IMR-90 (cell line): ENCODE measurements around the gene MGAT5B. TPM values are rescaled to one million over a fixed set of nuclear protein-coding genes. Genes with fewer than 3 reads are reported as not detected.

Source experiments
- ATAC-seq: fragments of 200-7000 bp; cut with Tn5 transposase; 2 replicates; pipeline ENCODE4 v1.9.1; 2020; ENCODE audit warnings: low read depth, mild to moderate bottlenecking, moderate library complexity
- BruUV-seq: library from RNA; stranded (reverse); fragments of 400-500 nt; replicated peaks from 2 replicates; lab custom pipeline; 2021; lab: Mats Ljungman, UMichigan
- CTCF ChIA-PET: fragments of 300-600 bp; formaldehyde crosslinking; extraction: SDS; loops from one replicate; lab custom pipeline; 2021; ENCODE audit warnings: antibody characterized with exemption; lab: Yijun Ruan, JAX
- POLR2A ChIA-PET: fragments of 300-600 bp; sonication (Branson Sonifier 250); formaldehyde crosslinking; loops from one replicate; lab custom pipeline; 2022; ENCODE audit warnings: antibody characterized with exemption; ENCODE audit not compliant: unreplicated experiment; lab: Charles Lee
- DNase-seq: peaks from one replicate; pipeline ENCODE4 v3.0.0; 2013
- H2AFZ ChIP-seq: replicated peaks from 2 replicates; pipeline ENCODE3; 2013; ENCODE audit warnings: low read length, mild to moderate bottlenecking; ENCODE audit not compliant: poor library complexity
- H2AK5ac ChIP-seq: 2 replicates; pipeline ENCODE4 v1.6.1; 2013; ENCODE audit warnings: low read depth, low read length, inconsistent platforms
- H2AK9ac ChIP-seq: replicated peaks from 2 replicates; pipeline ENCODE3; 2013; ENCODE audit warnings: mild to moderate bottlenecking, low read depth, low read length, moderate library complexity; ENCODE audit not compliant: poor library complexity
- H2BK120ac ChIP-seq: 2 replicates; pipeline ENCODE4 v1.6.1; 2013; ENCODE audit warnings: low read depth, low read length, inconsistent platforms
- H2BK15ac ChIP-seq: 3 replicates; pipeline ENCODE4 v1.6.1; 2013; ENCODE audit warnings: low read depth, low read length, inconsistent platforms
- H2BK20ac ChIP-seq: 2 replicates; pipeline ENCODE4 v1.6.1; 2013; ENCODE audit warnings: low read depth, mild to moderate bottlenecking, inconsistent platforms, low read length, moderate library complexity
- H2BK5ac ChIP-seq: 2 replicates; pipeline ENCODE4 v1.6.1; 2013; ENCODE audit warnings: mild to moderate bottlenecking, low read depth, low read length, inconsistent platforms; ENCODE audit not compliant: poor library complexity, severe bottlenecking
- H3K14ac ChIP-seq: replicated peaks from 2 replicates; pipeline ENCODE4 v1.6.1; 2013; ENCODE audit warnings: low read depth, low read length, inconsistent platforms
- H3K18ac ChIP-seq: 2 replicates; pipeline ENCODE4 v1.6.1; 2013; ENCODE audit warnings: low read depth, low read length, control low read depth
- H3K23ac ChIP-seq: 2 replicates; pipeline ENCODE4 v1.6.1; 2013; ENCODE audit warnings: low read depth, low read length, inconsistent platforms
- H3K27ac ChIP-seq: 2 replicates; pipeline ENCODE4 v1.5.1; 2013; ENCODE audit warnings: mild to moderate bottlenecking, control low read depth, low read length; ENCODE audit not compliant: insufficient read depth
- H3K27me3 ChIP-seq: 2 replicates; pipeline ENCODE4 v1.6.1; 2013; ENCODE audit warnings: low read length; ENCODE audit not compliant: control insufficient read depth, insufficient read depth
- H3K36me3 ChIP-seq: 2 replicates; pipeline ENCODE4 v1.6.1; 2013; ENCODE audit warnings: low read length, mixed read lengths; ENCODE audit not compliant: control insufficient read depth, insufficient read depth
- H3K4ac ChIP-seq: 2 replicates; pipeline ENCODE4 v1.6.1; 2013; ENCODE audit warnings: low read depth, low read length, inconsistent platforms
- H3K4me1 ChIP-seq: 2 replicates; pipeline ENCODE4 v1.6.1; 2013; ENCODE audit warnings: low read length, mixed read lengths; ENCODE audit not compliant: control insufficient read depth, insufficient read depth
- H3K4me2 ChIP-seq: 2 replicates; pipeline ENCODE4 v1.6.1; 2013; ENCODE audit warnings: low read depth, mild to moderate bottlenecking, control low read depth, low read length, moderate library complexity
- H3K4me3 ChIP-seq: 2 replicates; pipeline ENCODE4 v1.5.1; 2013; ENCODE audit warnings: low read depth, mild to moderate bottlenecking, control low read depth, low read length, moderate library complexity; ENCODE audit not compliant: insufficient read depth
- H3K56ac ChIP-seq: 2 replicates; pipeline ENCODE4 v1.6.1; 2013; ENCODE audit warnings: low read length, inconsistent platforms; ENCODE audit not compliant: insufficient read depth; ENCODE audit errors: extremely low read depth
- H3K79me1 ChIP-seq, 2 experiments: 2 replicates each; pipeline ENCODE4 v1.6.1; 2013; ENCODE audit warnings: low read length in 2 of 2, inconsistent platforms in 1 of 2, low read depth in 1 of 2
- H3K9ac ChIP-seq: 2 replicates; pipeline ENCODE4 v1.6.1; 2013; ENCODE audit warnings: low read depth, low read length, control low read depth
- H3K9me1 ChIP-seq: 2 replicates; pipeline ENCODE4 v1.6.1; 2013; ENCODE audit warnings: low read length, inconsistent platforms; ENCODE audit not compliant: insufficient read depth
- H3K9me3 ChIP-seq: 2 replicates; pipeline ENCODE4 v1.6.1; 2013; ENCODE audit warnings: low read length; ENCODE audit not compliant: control insufficient read depth, insufficient read depth
- H4K20me1 ChIP-seq: 2 replicates; pipeline ENCODE4 v1.6.1; 2013; ENCODE audit warnings: low read length, inconsistent platforms; ENCODE audit not compliant: insufficient read depth
- H4K5ac ChIP-seq: 2 replicates; pipeline ENCODE4 v1.6.1; 2013; ENCODE audit warnings: mild to moderate bottlenecking, low read depth, low read length, control low read depth
- H4K8ac ChIP-seq, 2 experiments: 2 replicates each; pipeline ENCODE4 v1.6.1; 2013; ENCODE audit warnings: low read depth in 2 of 2, low read length in 2 of 2, control low read depth in 1 of 2, inconsistent platforms in 1 of 2
- H4K91ac ChIP-seq: 2 replicates; pipeline ENCODE4 v1.6.1; 2013; ENCODE audit warnings: low read depth, low read length, inconsistent platforms; ENCODE audit not compliant: insufficient read depth
- CHD1 ChIP-seq: IDR thresholded peaks from 2 replicates; pipeline ENCODE4 v1.6.1; 2012; ENCODE audit warnings: low read depth, low read length, improper control_type of control experiment
- CTCF ChIP-seq: conservative IDR thresholded peaks from 2 replicates; pipeline ENCODE4 v1.5.1; 2012; ENCODE audit warnings: mild to moderate bottlenecking, low read depth, low read length, improper control_type of control experiment
- ELK1 ChIP-seq: fragments of 150-350 bp; IDR thresholded peaks from 2 replicates; pipeline ENCODE4 v1.6.1; 2016; ENCODE audit warnings: low read depth, mild to moderate bottlenecking, low read length, moderate library complexity, borderline replicate concordance
- FOS ChIP-seq: fragments of 150-350 bp; IDR thresholded peaks from 2 replicates; pipeline ENCODE4 v1.6.1; 2016; ENCODE audit warnings: low read depth, low read length
- MAFK ChIP-seq: IDR thresholded peaks from 2 replicates; pipeline ENCODE4 v1.6.1; 2012; ENCODE audit warnings: low read depth, low read length, improper control_type of control experiment
- MAZ ChIP-seq: IDR thresholded peaks from 2 replicates; pipeline ENCODE4 v1.6.1; 2012; ENCODE audit warnings: low read depth, mild to moderate bottlenecking, low read length, improper control_type of control experiment, moderate library complexity, borderline replicate concordance
- MXI1 ChIP-seq: IDR thresholded peaks from 2 replicates; pipeline ENCODE4 v1.6.1; 2012; ENCODE audit warnings: low read depth, mild to moderate bottlenecking, low read length, moderate library complexity, borderline replicate concordance
- NFE2L2 ChIP-seq: fragments of 150-350 bp; IDR thresholded peaks from 2 replicates; pipeline ENCODE4 v1.6.1; 2016; ENCODE audit warnings: low read depth, mild to moderate bottlenecking, low read length
- POLR2A ChIP-seq: IDR thresholded peaks from 2 replicates; pipeline ENCODE4 v1.6.1; 2012; ENCODE audit warnings: mild to moderate bottlenecking, low read depth, low read length
- RAD21 ChIP-seq: IDR thresholded peaks from 2 replicates; pipeline ENCODE4 v1.6.1; 2012; ENCODE audit warnings: low read length, improper control_type of control experiment
- RCOR1 ChIP-seq: IDR thresholded peaks from 2 replicates; pipeline ENCODE4 v1.6.1; 2012; ENCODE audit warnings: mild to moderate bottlenecking, low read length, improper control_type of control experiment; ENCODE audit not compliant: insufficient replicate concordance
- RFX5 ChIP-seq: IDR thresholded peaks from 2 replicates; pipeline ENCODE4 v1.8.0; 2012; ENCODE audit warnings: low read depth, mild to moderate bottlenecking, low read length, moderate library complexity
- SMC3 ChIP-seq: fragments of 150-350 bp; IDR thresholded peaks from 2 replicates; pipeline ENCODE4 v1.6.1; 2016; ENCODE audit warnings: low read depth, mild to moderate bottlenecking, antibody characterized with exemption, low read length, moderate library complexity
- WGBS, 2 experiments: methylation state at CpG; one replicate each; pipeline versions ENCODE4 v1.1.5 to v1.1.7; 2013; ENCODE audit warnings: missing lambda C conversion rate in 2 of 2; ENCODE audit not compliant: insufficient read length in 1 of 2; ENCODE audit errors: extremely low coverage in 2 of 2; 5-methylcytosine and 5-hydroxymethylcytosine counted together
- dilution Hi-C: fragments of 300-500 bp; cut with HindIII; formaldehyde crosslinking; loops from one replicate; pipeline ENCODE4 v1.14.3; 2018; ENCODE audit warnings: low sequenced_read_pairs; ENCODE audit not compliant: unreplicated experiment
- in situ Hi-C: fragments of 300-500 bp; cut with MboI; formaldehyde crosslinking; loops from 3 replicates; pipeline ENCODE4 v1.14.3; 2019; ENCODE audit warnings: low sequenced_read_pairs, inconsistent platforms, mixed read lengths
- intact Hi-C: fragments of 100-400 bp; cut with micrococcal nuclease; formaldehyde crosslinking; loops from 2 replicates; pipeline ENCODE4 v1.10.0; 2022
- polyA plus RNA-seq, 3 experiments: library from polyadenylated mRNA; depleted of rRNA; stranded (reverse); fragments of >200 nt; gene quantifications; 2 replicates each; pipeline ENCODE4 v1.2.3, GENCODE V29; 2012; ENCODE audit warnings: low replicate concordance in 1 of 3
- total RNA-seq: library from RNA; depleted of rRNA; stranded (reverse); fragments of >200 nt; gene quantifications from 2 replicates; pipeline ENCODE4 v1.2.3, GENCODE V29; 2012

MGAT5B gene
- total and polyA plus RNA-seq, 2 of the 4 experiments (the other 2 are of a cell fraction): 0.54 to 2.0 TPM

GRCh38 chr17:76995387-76996105 is 127.3 kb downstream of the MGAT5B start:
- intact Hi-C loops: no loop called here
- dilution Hi-C loops: no loop called here

More at GRCh38 chr17:76995387-76996105, 127.3 kb downstream of the MGAT5B start:
- H3K4me3 ChIP-seq: no peak overlapping the region
- no peaks in the 10 kb centered on the region for H3K9me3 ChIP-seq
- H3K4me1 ChIP-seq: no peaks in the 10 kb centered on the region
- no peak overlapping the region for H3K27ac ChIP-seq
- no peak overlapping the region for H4K5ac ChIP-seq
- no peak overlapping the region for H2BK20ac ChIP-seq
- no peaks in the 10 kb centered on the region for H4K20me1 ChIP-seq
- no TSS peak for BruUV-seq
- WGBS, 2 experiments: 44% methylated on average over 4 of the region's 11 CpGs; no CpG with 5 or more reads in 1 of the 2 experiments
- H3K36me3 ChIP-seq: no peaks in the 10 kb centered on the region
- no peak overlapping the region for H2BK15ac ChIP-seq
- H3K4me2 ChIP-seq: no peak overlapping the region
- no peak overlapping the region for H2BK5ac ChIP-seq
- ChIA-PET POLR2A (no interaction called here), CTCF (no interaction called here)
- H2AK9ac ChIP-seq: no peak overlapping the region
- H2BK120ac ChIP-seq: no peak overlapping the region
- in situ Hi-C loops: no loop called here
- H4K8ac ChIP-seq: no peak overlapping the region
- H3K14ac ChIP-seq: no peak overlapping the region
- H2AFZ ChIP-seq: no peak overlapping the region
- no peak overlapping the region for H3K9ac ChIP-seq
- ATAC-seq (no peak), DNase-seq (no peak)
- TF ChIP-seq MAZ: no peak
- no peak for TF ChIP-seq MXI1
- no peak for TF ChIP-seq NFE2L2
- no peak for TF ChIP-seq POLR2A
- no peak for TF ChIP-seq CTCF
- no peak for TF ChIP-seq MAFK
- no peak for TF ChIP-seq ELK1
- TF ChIP-seq RFX5: no peak
- no peak for TF ChIP-seq FOS
- no peak for TF ChIP-seq SMC3
- no peak for TF ChIP-seq RAD21
- no peak for TF ChIP-seq RCOR1
- no peak for TF ChIP-seq CHD1
- H2AK5ac ChIP-seq: no peak overlapping the region
- no peak overlapping the region for H3K18ac ChIP-seq
- H3K56ac ChIP-seq: no peak overlapping the region
- no peaks in the 10 kb centered on the region for H3K9me1 ChIP-seq
- no peaks in the 10 kb centered on the region for H3K79me1 ChIP-seq
- no peak overlapping the region for H4K91ac ChIP-seq
- no peak overlapping the region for H3K4ac ChIP-seq
- peaks cover 48% of the 10 kb centered on the region for H3K27me3 ChIP-seq
- H3K23ac ChIP-seq: no peak overlapping the region
